GM23338 (cell line): Measurements from ENCODE around the gene DNLZ. TPM values are rescaled to one million over a fixed set of nuclear protein-coding genes. Genes with fewer than 3 reads are reported as not detected.
"Not testable (repeated sequence)": the region's sequence is repeated elsewhere in the genome, so short reads cannot be mapped to it uniquely, and the experiment has no call there.

Experiments used
- ATAC-seq: fragments of 200-7000 bp; cut with Tn5 transposase; 3 replicates; pipeline ENCODE4 v1.9.1; 2020
- DNase-seq: peaks from one replicate; pipeline ENCODE4 v3.0.0-alpha.2; 2015; ENCODE audit warnings: low spot score
- H2AFZ ChIP-seq: fragments of 200-600 bp; sonication (generic); 2 replicates; pipeline ENCODE4 v1.8.0; 2016; ENCODE audit warnings: antibody characterized with exemption, mild to moderate bottlenecking, moderate library complexity
- H3F3A ChIP-seq: fragments of 200-600 bp; sonication (generic); replicated peaks from 2 replicates; pipeline ENCODE4 v1.8.0; 2017; ENCODE audit warnings: antibody characterized with exemption, mixed run types, low read depth
- H3K27ac ChIP-seq: fragments of 200-600 bp; sonication (generic); 2 replicates; pipeline ENCODE4 v1.6.1; 2016; ENCODE audit warnings: low read depth
- H3K27me3 ChIP-seq: fragments of 200-600 bp; sonication (generic); 2 replicates; pipeline ENCODE4 v1.8.0; 2016; ENCODE audit warnings: mild to moderate bottlenecking, mixed run types, moderate library complexity; ENCODE audit not compliant: insufficient read depth
- H3K36me3 ChIP-seq: fragments of 200-600 bp; sonication (generic); 2 replicates; pipeline ENCODE4 v1.8.0; 2016; ENCODE audit warnings: mild to moderate bottlenecking; ENCODE audit not compliant: insufficient read depth
- H3K4me1 ChIP-seq: fragments of 200-600 bp; sonication (generic); 2 replicates; pipeline ENCODE4 v1.8.0; 2016; ENCODE audit warnings: mild to moderate bottlenecking, moderate library complexity; ENCODE audit not compliant: insufficient read depth
- H3K4me2 ChIP-seq: fragments of 200-600 bp; sonication (generic); 2 replicates; pipeline ENCODE4 v1.7.1; 2017; ENCODE audit warnings: mixed run types
- H3K4me3 ChIP-seq: fragments of 200-600 bp; sonication (generic); 2 replicates; pipeline ENCODE4 v1.6.1; 2016; ENCODE audit warnings: mixed run types
- H3K79me2 ChIP-seq: fragments of 200-600 bp; sonication (generic); replicated peaks from 2 replicates; pipeline ENCODE4 v1.8.0; 2017; ENCODE audit warnings: mild to moderate bottlenecking; ENCODE audit not compliant: insufficient read depth
- H3K9me2 ChIP-seq: fragments of 200-600 bp; sonication (generic); 2 replicates; pipeline ENCODE4 v1.8.0; 2017; ENCODE audit not compliant: insufficient read depth
- H4K20me1 ChIP-seq: fragments of 200-600 bp; sonication (generic); replicated peaks from 2 replicates; pipeline ENCODE4 v1.8.0; 2017; ENCODE audit warnings: mild to moderate bottlenecking; ENCODE audit not compliant: insufficient read depth
- H3K27ac Mint-ChIP-seq: 2 replicates; pipeline ENCODE4 v1.8.0; 2020; ENCODE audit warnings: inconsistent platforms, mild to moderate bottlenecking, moderate library complexity, mixed read lengths
- H3K27me3 Mint-ChIP-seq: 3 replicates; pipeline ENCODE4 v1.8.0; 2022; ENCODE audit warnings: low read depth, mild to moderate bottlenecking, moderate library complexity, mixed read lengths, inconsistent platforms; ENCODE audit not compliant: insufficient read depth, poor library complexity
- H3K36me3 Mint-ChIP-seq: 3 replicates; pipeline ENCODE4 v1.8.0; 2021; ENCODE audit warnings: low read depth, mild to moderate bottlenecking, inconsistent platforms, moderate library complexity, mixed read lengths
- H3K4me1 Mint-ChIP-seq: 3 replicates; pipeline ENCODE4 v1.8.0; 2020; ENCODE audit warnings: mild to moderate bottlenecking, inconsistent platforms, mixed read lengths
- H3K4me3 Mint-ChIP-seq: 3 replicates; pipeline ENCODE4 v1.8.0; 2021; ENCODE audit warnings: moderate library complexity, mild to moderate bottlenecking, inconsistent platforms, mixed read lengths
- H3K9me3 Mint-ChIP-seq: 3 replicates; pipeline ENCODE4 v1.8.0; 2020; ENCODE audit warnings: moderate library complexity, mild to moderate bottlenecking, inconsistent platforms, mixed read lengths
- ETS1 ChIP-seq: IDR thresholded peaks from 2 replicates; pipeline ENCODE4 v1.6.1; 2016; ENCODE audit warnings: antibody characterized with exemption
- EZH2 ChIP-seq: fragments of 200-600 bp; sonication (generic); IDR thresholded peaks from one replicate; pipeline ENCODE4 v1.8.0; 2017; ENCODE audit warnings: antibody characterized with exemption, mild to moderate bottlenecking, low read depth; ENCODE audit not compliant: unreplicated experiment
- EZH2phosphoT487 ChIP-seq: fragments of 200-600 bp; sonication (generic); IDR thresholded peaks from one replicate; pipeline ENCODE4 v1.8.1; 2018; ENCODE audit warnings: antibody characterized with exemption; ENCODE audit not compliant: unreplicated experiment
- NANOG ChIP-seq: IDR thresholded peaks from 2 replicates; pipeline ENCODE4 v1.6.1; 2016; ENCODE audit warnings: antibody characterized with exemption, borderline replicate concordance
- POLR2AphosphoS5 ChIP-seq: IDR thresholded peaks from 2 replicates; pipeline ENCODE4 v1.6.1; 2016; ENCODE audit warnings: antibody characterized with exemption, low read depth
- STAT1 ChIP-seq: IDR thresholded peaks from one replicate; pipeline ENCODE4 v1.6.1; 2016; ENCODE audit warnings: antibody characterized with exemption; ENCODE audit not compliant: unreplicated experiment
- ZNF114 ChIP-seq: fragments of 250-450 bp; sonication (Bioruptor Pico); IDR thresholded peaks from 2 replicates; pipeline ENCODE4 v1.5.0; 2020; ENCODE audit warnings: mild to moderate bottlenecking, moderate library complexity
- ZNF331 ChIP-seq: fragments of 250-450 bp; sonication (Bioruptor Pico); IDR thresholded peaks from 2 replicates; pipeline ENCODE4 v1.5.0; 2020; ENCODE audit warnings: low read depth, mild to moderate bottlenecking, moderate library complexity
- polyA plus RNA-seq: library from polyadenylated mRNA; unstranded; fragments of >200 nt; fragmentation: Nextera tagmentation; extraction: Ambion mirVana; gene quantifications from 2 replicates; pipeline ENCODE4 v1.2.1, GENCODE V29; 2016
- total RNA-seq: library from RNA; depleted of rRNA; stranded (reverse); fragments of >200 nt; shearing (Covaris generic); gene quantifications from 2 replicates; pipeline ENCODE4 v1.2.3, GENCODE V29; 2014
- TF ChIP-seq, protein P1 (sequence below), 2 experiments: fragments of 200-600 bp in 1 of 2; sonication (generic) in 1 of 2; conservative IDR thresholded peaks; 2 replicates each; pipeline versions ENCODE4 v1.5.1 to v1.6.1; 2016 to 2017; ENCODE audit warnings: antibody characterized with exemption in 2 of 2, low read depth in 2 of 2, mild to moderate bottlenecking in 2 of 2, moderate library complexity in 1 of 2

DNLZ gene
- total and polyA plus RNA-seq, 2 experiments from 2014 or later: 33.4 to 53.9 TPM

- not testable (repeated sequence) for H3K4me2 ChIP-seq, ATAC-seq, H4K20me1 ChIP-seq, H3K27me3 ChIP-seq, H3K9me2 ChIP-seq, H3K36me3 Mint-ChIP-seq, H3K36me3 ChIP-seq, H3K9me3 Mint-ChIP-seq, H3K4me3 Mint-ChIP-seq, H3K4me1 ChIP-seq, H3F3A ChIP-seq, H3K4me3 ChIP-seq, H2AFZ ChIP-seq, H3K4me1 Mint-ChIP-seq, H3K27ac Mint-ChIP-seq, DNase-seq, H3K79me2 ChIP-seq, H3K27me3 Mint-ChIP-seq
- H3K27ac ChIP-seq: 0 out of 2 replicates have a peak overlapping the region, but pooled peaks have one; percentile 19
These were observed 42.6 kb downstream of the DNLZ start for GRCh38 chr9:136320972-136321371.

GRCh38 chr9:136319955-136320354 lies 43.6 kb downstream of the DNLZ start:
- H3K4me1 Mint-ChIP-seq, H3K4me3 Mint-ChIP-seq, H3K27ac ChIP-seq, H2AFZ ChIP-seq, H3K79me2 ChIP-seq, H3K36me3 Mint-ChIP-seq, H3K4me2 ChIP-seq, H3K27me3 ChIP-seq, ATAC-seq, H3K4me3 ChIP-seq, H3K27ac Mint-ChIP-seq, H3K36me3 ChIP-seq, H4K20me1 ChIP-seq, H3K4me1 ChIP-seq, H3F3A ChIP-seq, DNase-seq, H3K9me2 ChIP-seq: not testable (repeated sequence)
- Mint-ChIP-seq H3K9me3 (peaks cover 17% of the 10 kb centered on the region), H3K27me3 (peaks cover 13% of the 10 kb centered on the region)

- H3K27ac ChIP-seq, H3K4me3 Mint-ChIP-seq, ATAC-seq, DNase-seq, H3K27me3 ChIP-seq, H3K4me3 ChIP-seq, H3K9me2 ChIP-seq, H3K27ac Mint-ChIP-seq, H3K36me3 ChIP-seq, H4K20me1 ChIP-seq, H3K79me2 ChIP-seq, H2AFZ ChIP-seq, H3K4me2 ChIP-seq, H3K4me1 Mint-ChIP-seq, H3K4me1 ChIP-seq, H3K36me3 Mint-ChIP-seq, H3F3A ChIP-seq: not testable (repeated sequence)
- peaks cover 13% of the 10 kb centered on the region for H3K27me3 Mint-ChIP-seq
- H3K9me3 Mint-ChIP-seq: peaks cover 17% of the 10 kb centered on the region
These were observed 44.3 kb downstream of the DNLZ start for GRCh38 chr9:136319244-136319643.

GRCh38 chr9:136318776-136319241 lies 44.7 kb downstream of the DNLZ start:
- H3F3A ChIP-seq: no peaks in the 10 kb centered on the region
- ATAC-seq: no peak
- peaks cover 17% of the 10 kb centered on the region for H3K9me3 Mint-ChIP-seq
- TF ChIP-seq ZNF114 (CRISPR knock-in tag) (no peak), EZH2 (no peak), STAT1 (no peak), ETS1 (no peak), POLR2AphosphoS5 (no peak), NANOG (no peak), ZNF331 (CRISPR knock-in tag) (no peak), EZH2phosphoT487 (no peak)
- TF ChIP-seq, protein P1, sequence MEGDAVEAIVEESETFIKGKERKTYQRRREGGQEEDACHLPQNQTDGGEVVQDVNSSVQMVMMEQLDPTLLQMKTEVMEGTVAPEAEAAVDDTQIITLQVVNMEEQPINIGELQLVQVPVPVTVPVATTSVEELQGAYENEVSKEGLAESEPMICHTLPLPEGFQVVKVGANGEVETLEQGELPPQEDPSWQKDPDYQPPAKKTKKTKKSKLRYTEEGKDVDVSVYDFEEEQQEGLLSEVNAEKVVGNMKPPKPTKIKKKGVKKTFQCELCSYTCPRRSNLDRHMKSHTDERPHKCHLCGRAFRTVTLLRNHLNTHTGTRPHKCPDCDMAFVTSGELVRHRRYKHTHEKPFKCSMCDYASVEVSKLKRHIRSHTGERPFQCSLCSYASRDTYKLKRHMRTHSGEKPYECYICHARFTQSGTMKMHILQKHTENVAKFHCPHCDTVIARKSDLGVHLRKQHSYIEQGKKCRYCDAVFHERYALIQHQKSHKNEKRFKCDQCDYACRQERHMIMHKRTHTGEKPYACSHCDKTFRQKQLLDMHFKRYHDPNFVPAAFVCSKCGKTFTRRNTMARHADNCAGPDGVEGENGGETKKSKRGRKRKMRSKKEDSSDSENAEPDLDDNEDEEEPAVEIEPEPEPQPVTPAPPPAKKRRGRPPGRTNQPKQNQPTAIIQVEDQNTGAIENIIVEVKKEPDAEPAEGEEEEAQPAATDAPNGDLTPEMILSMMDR (conservative IDR thresholded peaks at IDR 0.05; ENCODE audit: low read depth in 2 of 2): no peak

More at GRCh38 chr9:136318776-136319241, 44.7 kb downstream of the DNLZ start:
- Histone ChIP-seq H3K4me1 (no peaks in the 10 kb centered on the region), H4K20me1 (no peaks in the 10 kb centered on the region), H2AFZ (no peak overlapping the region), H3K79me2 (no peaks in the 10 kb centered on the region), H3K36me3 (no peaks in the 10 kb centered on the region), H3K27ac (no peak overlapping the region), H3K9me2 (no peaks in the 10 kb centered on the region), H3K27me3 (no peaks in the 10 kb centered on the region), H3K4me3 (no peak overlapping the region), H3K4me2 (no peak overlapping the region)
- no peaks in the 10 kb centered on the region; the same call in 2 of the 3 replicates for H3K36me3 Mint-ChIP-seq
- no peak for DNase-seq
- H3K27me3 Mint-ChIP-seq: peaks cover 13% of the 10 kb centered on the region
- no peak overlapping the region for H3K4me3 Mint-ChIP-seq
- H3K27ac Mint-ChIP-seq: no peak overlapping the region
- H3K4me1 Mint-ChIP-seq: no peaks in the 10 kb centered on the region
